HG02798 (cell line): ENCODE results near the gene FHOD3.
"Not testable (repeated sequence)": the region's sequence is repeated elsewhere in the genome, so short reads cannot be mapped to it uniquely, and the experiment has no call there.

Source experiments
- ATAC-seq: cut with Tn5 transposase; IDR thresholded peaks from one replicate; pipeline ENCODE4 v1.9.1; 2021; ENCODE audit warnings: mild to moderate bottlenecking; ENCODE audit not compliant: unreplicated experiment, poor library complexity

FHOD3 gene

DNA sequence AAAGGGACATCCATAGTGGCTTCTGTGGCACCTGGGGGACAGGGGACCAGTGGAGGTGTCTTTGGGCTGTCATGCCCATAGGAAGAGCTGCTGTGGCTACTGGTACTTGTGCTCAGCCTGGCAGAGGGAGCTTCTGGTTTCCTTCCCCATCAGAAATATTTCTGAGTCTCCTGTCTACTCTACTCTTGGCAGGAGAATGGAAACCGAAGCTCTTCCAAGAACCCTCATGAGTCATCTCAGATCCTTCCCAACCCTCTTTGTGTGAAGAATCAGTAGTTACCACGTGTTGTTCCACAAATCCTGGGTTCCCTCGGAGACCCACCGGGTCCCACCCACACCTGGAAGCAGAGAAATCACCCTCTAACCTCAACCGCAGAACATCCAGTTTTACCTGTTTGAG, 234.9 kb downstream of the FHOD3 start:
- ATAC-seq = no peak

DNA sequence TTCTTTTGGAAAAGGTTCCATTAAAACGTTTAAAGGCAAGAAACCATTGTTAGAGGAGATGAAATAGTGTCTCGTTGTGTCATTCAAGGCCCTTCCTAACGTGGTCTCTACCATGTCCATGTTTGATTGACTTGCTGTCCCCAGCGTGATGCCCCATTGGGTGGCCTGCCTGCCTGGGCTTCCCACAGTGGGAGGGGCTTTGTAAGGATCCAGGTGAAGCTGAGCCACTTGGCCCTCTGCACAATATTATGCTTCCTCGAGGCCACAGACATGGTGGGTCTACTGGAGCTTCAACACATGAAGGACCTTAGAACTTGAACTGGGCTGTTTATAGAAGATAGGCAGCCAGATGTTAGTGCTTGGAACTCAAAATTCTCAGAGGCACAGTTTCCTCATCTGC, 235.3 kb downstream of the FHOD3 start:
- no peak for ATAC-seq

DNA sequence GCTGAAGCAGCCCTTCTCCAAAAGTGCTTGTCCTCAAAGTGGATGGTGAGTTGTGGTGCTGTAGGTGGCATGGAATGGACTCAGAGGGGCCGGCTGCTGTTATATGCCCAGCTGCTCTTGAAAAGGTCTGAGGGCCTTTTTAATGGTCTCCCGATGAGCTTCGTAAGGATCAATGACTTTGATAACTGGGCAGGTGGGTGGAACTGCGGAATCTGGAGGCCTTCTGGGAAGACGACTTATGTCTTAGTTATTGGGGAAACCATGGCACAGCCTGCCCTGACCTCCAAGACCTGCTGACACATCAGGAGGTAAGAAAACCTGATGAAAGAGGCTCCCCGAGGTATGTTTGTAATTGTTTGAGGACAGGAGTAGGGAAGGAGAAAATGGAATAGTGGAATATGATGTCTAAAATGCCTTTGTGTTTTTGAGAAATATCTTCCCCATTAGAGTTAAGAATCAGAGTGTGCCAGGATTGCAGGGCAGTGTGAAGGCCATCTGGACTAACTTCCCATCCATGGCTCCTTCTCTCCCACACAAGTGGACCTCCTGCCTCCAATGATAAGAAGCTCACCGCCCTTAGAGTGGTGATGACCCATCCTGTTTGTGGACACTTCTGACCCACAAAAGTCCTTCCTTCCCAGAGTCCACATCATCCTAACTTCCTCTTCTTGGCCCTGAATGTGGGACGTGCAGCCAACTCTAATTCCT, 236.1 kb downstream of the FHOD3 start:
- no peak for ATAC-seq

DNA sequence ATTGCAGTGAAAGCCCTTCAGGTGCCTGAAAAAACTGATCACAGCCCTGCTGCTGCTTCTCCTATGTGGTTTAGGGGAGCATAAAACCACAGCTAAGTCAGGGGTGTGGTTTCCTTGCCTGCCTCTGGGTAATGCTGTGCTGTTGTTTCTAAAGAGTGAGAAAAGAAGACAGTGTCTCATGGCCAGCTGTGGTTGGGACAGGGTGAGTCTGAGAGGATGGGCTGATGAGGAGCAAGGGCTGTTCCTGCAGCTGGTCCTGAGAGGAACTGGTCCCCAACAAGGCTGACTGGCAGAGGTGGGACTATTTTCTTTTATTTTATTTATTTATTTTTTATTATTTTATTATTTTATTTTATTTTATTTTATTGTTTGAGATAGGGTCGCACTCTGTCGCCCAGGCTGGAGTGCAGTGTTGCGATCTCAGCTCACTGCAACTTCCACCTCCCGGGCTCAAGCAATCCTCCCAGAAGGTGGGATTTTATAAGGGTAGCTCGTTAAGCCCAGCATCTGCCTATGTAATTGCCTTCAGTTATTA, 236.7 kb downstream of the FHOD3 start:
- peak; percentile 90 for ATAC-seq

DNA sequence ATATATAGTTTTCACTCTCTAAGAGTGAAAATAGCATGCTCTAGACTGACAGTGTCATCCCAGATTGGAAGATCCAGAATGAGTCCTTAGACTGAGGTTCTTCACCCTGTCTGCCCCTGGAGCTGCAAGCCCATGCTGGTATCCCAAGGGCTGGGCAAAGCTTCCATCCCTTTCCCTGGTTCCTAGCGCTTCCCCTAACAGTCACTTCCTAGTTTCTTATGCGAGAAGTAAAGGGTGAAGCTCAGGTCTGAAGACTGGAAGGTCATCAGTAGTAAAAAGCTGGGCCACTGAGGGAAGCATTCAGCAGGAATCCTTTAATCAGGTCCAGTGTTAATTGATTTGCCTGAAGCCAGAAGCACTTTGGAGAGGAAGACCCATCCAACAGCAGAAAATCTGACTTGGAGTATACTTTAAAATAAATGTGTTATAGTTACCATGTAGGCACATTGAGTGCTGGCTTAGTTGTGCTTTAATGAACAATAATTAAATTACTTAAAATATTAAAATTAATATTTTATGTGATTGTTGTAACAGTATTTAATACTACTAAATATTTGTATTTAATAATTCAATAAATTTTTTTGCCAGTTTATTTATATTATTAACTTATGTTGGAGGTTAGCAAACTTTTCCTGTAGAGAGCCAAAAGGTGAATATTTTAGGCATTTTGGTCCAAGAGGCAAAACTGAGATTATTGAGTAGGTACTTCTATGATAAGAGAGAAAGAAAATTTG, 237.9 kb downstream of the FHOD3 start:
- no peak for ATAC-seq

DNA sequence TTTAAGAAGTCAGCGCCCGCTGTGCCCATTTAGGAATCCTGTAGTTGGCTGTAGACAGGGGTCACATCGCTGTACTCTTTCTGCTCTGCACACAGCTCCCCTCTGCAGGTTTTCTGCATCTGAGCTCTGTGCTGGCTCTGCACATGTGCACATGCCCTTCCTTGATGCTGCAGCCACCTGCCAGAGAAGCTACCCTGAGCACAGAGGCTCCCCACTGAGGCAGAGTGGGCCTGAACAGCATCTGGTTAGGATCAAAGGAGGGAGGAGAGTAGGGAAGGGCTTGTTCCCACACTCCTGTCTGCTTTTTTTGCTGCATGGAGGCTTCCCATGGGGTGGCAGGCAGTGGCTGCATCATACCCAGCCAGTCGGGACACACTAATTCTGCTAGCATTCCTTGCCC, 238.9 kb downstream of the FHOD3 start:
- no peak for ATAC-seq

DNA sequence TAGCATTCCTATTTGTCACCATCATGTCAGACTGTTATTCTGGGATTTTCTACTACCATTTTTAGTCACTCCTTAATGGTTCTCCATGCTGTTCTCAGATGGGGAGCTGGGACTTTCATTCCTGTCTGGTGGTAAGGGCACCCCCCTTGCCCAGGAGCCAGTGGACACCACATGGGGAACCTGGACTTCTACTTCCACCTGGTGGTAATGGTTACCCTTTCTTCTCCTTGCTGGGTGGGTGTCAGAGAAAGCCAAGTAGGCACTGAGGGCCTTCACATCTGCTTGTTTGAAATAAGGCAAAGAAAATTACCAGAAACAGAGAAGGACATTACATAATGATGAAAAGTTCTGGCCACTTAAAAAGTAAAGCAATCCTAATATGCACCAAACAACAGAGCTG, 239.8 kb downstream of the FHOD3 start:
- ATAC-seq = no peak

DNA sequence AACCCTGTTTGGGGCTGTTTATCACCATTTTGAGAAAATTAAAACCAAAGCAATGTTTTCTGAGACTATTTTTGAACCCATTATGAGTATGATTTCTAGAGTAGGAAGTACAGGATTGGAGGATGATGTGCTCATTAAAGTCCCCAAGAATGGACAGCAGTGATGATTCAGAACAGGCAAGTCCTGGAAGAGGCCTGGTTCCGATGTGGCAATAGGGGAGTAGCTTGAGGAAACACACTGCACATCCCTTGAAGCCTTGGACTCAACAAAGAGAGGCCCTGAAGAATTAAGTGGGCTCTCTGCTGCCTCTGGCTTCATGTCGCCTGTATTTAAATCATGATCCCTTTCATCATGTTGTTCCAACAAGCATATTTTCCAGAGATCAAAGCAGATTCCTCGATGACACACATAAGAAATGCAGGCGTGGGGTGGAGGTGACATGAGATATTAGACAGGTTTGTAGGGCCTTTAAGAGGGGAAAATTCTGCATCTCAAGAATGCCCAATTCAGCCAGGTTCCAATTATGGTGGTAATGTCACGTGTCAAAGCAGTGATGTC, 242.2 kb downstream of the FHOD3 start:
- ATAC-seq = no peak

DNA sequence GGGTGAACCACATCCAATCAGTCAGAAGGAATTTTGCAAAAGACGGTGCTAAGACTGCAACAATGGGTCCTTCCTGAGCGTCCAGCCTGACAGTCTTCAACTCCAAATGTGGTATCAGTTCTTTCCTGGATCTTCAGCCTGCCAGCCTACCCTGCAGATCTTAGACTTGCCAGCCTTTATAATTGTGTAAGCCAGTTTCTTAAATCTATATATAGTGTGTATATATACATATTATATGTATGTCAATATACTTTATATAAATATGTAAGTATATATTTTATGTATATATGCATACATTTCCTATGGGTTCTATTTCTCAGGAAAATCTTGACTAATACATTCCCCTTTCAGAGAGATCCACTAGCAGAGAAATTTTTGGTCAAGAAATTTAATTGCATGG, 245.5 kb downstream of the FHOD3 start:
- ATAC-seq = no peak

DNA sequence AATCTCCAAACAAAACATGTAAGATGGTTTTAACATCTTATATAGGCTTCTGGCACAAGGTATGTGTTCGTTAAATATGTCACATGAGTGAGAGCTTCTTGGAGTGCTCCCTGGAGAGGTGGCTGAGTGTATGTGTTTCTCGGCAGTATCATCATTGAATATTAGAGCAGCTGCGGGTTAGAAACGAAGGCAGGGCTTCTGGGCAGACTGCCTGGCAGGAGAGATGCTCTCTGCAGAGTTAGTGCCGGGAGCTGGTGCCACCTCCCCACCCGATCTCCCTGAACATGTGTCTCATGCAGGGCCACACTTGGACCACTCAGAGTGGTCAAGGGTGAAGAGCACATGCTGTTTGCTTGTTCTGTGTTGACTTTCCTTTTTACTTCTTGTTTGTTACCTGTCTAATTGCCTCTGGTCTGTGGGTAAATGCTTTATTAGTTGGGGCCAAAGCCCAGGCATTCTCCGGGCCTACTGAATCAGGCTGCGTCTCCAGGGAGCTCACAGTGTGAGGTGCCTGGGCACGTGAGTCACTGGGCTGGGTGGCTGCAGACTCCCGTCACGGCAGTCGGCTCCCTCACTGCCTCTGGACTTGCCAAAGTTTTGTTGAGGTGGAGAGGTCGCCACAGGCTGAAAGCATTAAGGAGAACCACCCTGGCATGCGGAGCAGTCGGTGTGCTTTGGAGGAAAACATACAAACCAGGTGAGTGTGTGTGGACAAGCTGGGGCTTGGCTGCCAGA, 246.6 kb downstream of the FHOD3 start:
- ATAC-seq = no peak

DNA sequence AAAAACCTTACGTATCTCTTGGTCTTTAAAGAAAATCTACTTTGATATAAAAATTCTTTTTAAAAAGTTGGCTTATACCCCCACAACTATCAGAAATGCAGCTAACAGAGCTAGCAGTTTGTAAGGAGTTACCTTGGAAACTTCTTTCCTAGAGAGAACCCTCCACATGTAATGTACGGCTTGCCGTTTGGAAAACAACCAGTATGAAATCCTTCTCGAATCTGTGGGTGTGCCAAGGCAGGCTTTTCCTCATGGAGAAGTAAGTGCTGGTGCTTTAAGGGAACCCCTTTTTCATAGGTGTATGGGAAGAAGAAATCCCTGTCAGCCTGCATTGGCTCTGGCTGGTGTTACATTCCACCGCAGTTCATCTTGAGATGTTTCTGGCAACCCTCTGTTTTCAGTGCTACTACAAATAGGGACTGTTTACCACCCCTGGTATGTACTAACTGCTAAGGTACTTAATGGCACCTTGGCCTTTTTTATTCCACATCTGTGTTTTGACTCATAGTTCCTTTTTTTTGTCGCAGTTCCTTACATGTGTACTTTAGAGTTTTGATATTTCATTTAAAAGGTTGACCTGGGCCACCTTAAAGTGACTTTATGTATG, 248.4 kb downstream of the FHOD3 start:
- ATAC-seq = no peak

DNA sequence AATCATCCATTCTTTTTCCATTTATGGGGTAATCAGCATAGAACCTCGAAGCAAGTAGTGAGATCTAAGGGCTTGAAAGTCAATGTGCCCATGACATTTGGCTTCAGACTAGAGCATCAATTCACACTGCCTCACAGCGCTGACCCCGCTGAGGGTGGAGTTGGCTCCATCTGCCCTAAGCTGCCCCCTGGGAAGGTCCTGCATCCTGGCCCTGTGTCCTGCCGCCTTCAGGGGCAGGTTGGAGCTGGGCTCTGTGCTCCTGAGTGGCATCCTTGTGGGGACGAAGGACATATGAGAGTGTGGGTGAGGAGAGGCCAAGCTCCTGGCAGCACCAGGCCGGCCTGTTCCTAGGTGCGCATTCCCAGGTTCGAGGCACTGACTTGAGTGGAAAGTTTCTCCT, 249.4 kb downstream of the FHOD3 start:
- no peak for ATAC-seq

DNA sequence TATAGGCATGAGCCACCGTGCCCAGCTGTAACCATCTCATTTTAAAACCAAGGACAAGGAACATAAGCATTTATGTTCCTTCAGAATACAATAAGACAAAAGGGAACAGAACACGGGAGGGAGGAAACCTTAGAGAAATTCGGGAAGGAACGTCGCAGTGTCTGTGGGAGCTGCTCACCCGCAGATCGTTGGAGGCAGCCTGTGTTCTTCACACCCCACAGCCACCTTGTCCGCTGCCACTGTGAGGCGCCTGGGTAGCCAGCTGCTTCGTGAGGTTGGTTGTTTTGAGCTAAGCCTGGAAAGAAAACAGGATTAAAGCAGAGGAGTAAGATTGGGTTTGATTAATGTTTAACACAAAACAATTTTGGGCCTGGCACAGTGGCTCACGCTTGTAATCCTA, 250.0 kb downstream of the FHOD3 start:
- ATAC-seq = no peak

DNA sequence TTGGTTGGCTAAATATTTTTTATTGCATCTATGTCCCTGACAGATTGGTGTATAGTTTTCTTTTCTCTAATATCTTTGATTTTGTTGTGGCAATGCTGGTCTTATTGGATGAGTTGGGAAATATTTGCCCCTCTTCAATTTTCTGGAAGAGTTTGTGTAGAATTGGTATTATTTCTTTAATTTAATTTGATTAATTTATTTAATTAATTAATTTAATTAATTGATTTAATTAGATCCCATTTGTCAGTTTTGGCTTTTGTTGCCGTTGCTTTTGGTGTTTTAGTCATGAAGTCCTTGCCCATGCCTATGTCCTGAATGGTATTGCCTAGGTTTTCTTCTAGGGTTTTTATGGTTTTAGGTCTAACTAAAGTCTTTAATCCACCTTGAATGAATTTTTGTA, 253.8 kb downstream of the FHOD3 start:
- not testable (repeated sequence) for ATAC-seq

DNA sequence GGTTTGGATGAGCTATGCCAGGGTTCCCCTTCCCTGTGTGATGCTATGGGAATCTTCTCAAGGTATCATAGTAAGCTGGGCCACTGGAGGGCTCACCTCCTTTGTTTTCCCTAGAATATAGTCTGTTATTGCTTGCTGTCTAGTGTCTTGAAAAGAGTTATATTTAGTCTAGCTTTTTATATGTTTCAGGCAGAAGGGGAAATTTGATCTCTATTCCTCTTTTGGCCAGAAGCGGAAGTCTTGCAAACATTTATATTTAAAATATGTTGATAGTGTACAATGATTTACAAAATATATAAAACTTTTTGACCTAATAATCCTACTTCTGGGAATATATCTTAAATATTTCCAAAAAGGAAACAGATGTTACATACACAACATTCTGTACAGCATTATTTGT, 260.7 kb downstream of the FHOD3 start:
- no peak for ATAC-seq

DNA sequence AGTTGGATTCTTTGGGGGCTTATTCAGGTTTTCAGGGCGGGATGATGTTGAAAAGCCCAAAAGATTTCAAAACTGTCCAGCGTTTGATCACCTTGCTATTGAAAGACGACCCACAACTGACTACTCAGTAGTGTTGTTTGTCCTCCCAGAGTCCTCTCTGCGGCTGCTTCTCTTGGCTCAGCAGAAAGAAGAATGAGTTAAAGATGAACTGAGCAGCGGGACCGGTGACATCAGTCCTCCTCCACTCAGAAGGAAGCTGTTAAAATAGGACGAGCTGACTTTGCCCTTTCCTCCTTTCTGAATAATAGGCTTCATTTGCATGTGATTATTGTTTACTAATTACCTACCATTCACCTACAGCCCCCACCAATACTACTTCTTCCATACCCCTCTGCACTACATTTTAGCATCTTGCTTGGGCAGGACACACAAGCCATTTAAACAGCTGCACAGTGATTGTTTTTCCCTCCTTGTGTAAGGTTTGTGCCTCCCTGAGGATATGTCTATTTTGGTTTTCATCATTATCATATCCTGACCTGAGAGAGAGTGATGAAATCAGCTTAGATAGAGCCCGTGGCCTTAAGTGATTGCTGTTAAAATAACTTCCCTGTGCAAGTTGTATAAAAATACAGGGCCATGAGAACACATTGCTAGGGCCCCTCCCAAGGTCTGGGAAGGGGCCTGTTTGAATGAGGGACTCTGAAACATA, 261.8 kb downstream of the FHOD3 start:
- no peak for ATAC-seq

DNA sequence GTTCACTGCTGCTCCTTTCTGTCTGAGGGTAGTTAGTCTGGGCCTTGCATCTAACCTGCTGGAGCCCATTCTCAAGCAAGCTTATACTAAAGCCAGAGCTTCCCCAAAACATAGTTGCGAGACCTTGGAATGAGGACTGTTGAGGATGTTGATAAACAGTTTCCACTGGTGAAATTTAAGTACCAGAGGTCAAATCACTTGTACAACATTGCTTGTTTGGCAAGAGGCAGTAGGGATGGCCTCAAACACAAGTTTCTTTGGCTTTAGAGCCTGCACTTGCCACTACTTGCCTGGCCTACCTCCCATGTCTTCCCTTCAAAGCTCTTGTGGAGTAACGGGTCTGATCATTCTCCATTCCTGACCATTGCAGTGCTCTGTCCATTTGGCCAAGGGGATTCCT, 262.7 kb downstream of the FHOD3 start:
- ATAC-seq = no peak

DNA sequence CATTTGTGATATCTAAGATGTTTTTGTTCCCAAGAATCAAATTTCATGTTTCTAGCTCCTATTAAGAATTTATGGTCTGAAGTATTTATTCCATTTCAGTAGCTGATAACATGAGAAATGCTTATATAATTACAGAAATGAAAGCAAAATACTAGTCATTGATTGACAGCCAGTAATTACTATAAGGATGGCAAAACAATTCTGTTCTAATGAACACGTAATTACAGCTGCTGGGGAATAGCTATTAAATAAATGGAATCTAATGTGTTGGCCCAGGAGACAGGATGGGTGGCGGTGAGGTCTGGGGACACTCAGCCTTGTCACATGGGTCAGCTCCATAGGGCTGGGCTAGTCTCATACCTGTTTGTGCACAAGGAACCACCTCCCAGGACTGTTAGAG, 263.5 kb downstream of the FHOD3 start:
- ATAC-seq = no peak

DNA sequence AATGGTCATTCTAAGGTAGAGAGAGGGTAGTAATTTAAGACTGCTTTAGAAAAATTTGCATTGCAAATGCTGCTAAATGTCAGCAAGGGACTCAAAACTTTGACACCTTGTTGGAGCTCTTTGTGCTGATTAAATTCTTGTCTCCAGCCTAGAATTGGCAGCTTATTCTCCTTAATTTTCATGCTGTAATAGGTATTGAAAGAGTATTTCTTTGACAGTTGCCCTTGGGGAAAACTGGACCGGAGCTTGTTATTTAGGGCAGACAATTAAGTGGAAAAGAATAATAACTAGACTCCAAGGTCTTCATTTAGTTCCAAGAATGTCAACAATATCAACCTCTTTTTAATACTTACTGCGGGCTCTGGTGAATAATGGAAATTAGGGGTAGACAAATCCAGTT, 267.3 kb downstream of the FHOD3 start:
- no peak for ATAC-seq

DNA sequence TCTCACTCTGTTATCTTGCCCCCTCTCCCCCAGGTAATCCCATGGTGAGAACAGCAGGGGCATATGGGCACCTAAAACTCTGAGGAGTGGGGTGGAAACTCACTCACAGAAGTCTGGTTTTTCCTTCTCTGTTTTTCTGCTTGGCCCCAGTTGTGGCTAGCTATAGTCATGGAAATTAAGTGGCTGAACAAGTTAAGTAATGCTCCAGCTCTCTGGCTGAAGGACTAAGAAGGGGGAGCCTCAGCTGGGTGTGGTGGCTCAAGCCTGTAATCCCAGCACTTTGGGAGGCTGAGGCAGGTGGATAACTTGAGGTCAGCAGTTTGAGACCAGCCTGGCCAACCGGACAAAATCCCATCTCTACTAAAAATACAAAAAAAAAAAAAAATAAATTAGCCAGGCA, 270.3 kb downstream of the FHOD3 start:
- no peak for ATAC-seq
